HG02840 (cell line): ENCODE measurements around the gene KRT4.
"Not testable (repeated sequence)": the region's sequence is repeated elsewhere in the genome, so short reads cannot be mapped to it uniquely, and the experiment has no call there.

Experiments used
- ATAC-seq: cut with Tn5 transposase; IDR thresholded peaks from one replicate; pipeline ENCODE4 v1.9.1; 2021; ENCODE audit warnings: mild to moderate bottlenecking, moderate library complexity, moderate number of reproducible peaks; ENCODE audit not compliant: unreplicated experiment, low FRiP score

Gene KRT4

GRCh38 chr12:52776913-52777395 lies 37.0 kb downstream of the KRT4 start, which contains the start of gene KRT76:
Gene KRT76 (minus strand): TSS chr12:52777345. CDS start chr12:52777291, 54 bp downstream.
- no peak for ATAC-seq

- ATAC-seq: no peak
Measured at GRCh38 chr12:52776435-52776834, 37.5 kb downstream of the KRT4 start.

GRCh38 chr12:52774629-52775250 lies 39.2 kb downstream of the KRT4 start:
- ATAC-seq: no peak

- no peak for ATAC-seq
Measured at GRCh38 chr12:52772772-52773171, 41.1 kb downstream of the KRT4 start.

- no peak for ATAC-seq
Measured at GRCh38 chr12:52772188-52772587, 41.7 kb downstream of the KRT4 start.

- no peak for ATAC-seq
Measured at GRCh38 chr12:52771505-52771904, 42.4 kb downstream of the KRT4 start.

GRCh38 chr12:52771088-52771487 lies 42.8 kb downstream of the KRT4 start:
- ATAC-seq: no peak

- no peak for ATAC-seq
Measured at GRCh38 chr12:52769946-52770345, 44.0 kb downstream of the KRT4 start.

- ATAC-seq: no peak
Measured at GRCh38 chr12:52769354-52769753, 44.6 kb downstream of the KRT4 start.

GRCh38 chr12:52768479-52769200 lies 45.3 kb downstream of the KRT4 start:
- no peak for ATAC-seq

- ATAC-seq: no peak
Measured at GRCh38 chr12:52767427-52767826, 46.5 kb downstream of the KRT4 start.

GRCh38 chr12:52767020-52767379 lies 46.9 kb downstream of the KRT4 start:
- no peak for ATAC-seq

GRCh38 chr12:52766351-52767019 lies 47.4 kb downstream of the KRT4 start:
- ATAC-seq: no peak

- ATAC-seq: no peak
Measured at GRCh38 chr12:52765702-52766101, 48.2 kb downstream of the KRT4 start.

GRCh38 chr12:52763991-52764390 lies 49.9 kb downstream of the KRT4 start:
- ATAC-seq: no peak

GRCh38 chr12:52763036-52763659 lies 50.8 kb downstream of the KRT4 start:
- ATAC-seq: no peak

GRCh38 chr12:52761802-52762201 lies 52.1 kb downstream of the KRT4 start:
- ATAC-seq: no peak

GRCh38 chr12:52761218-52761617 lies 52.7 kb downstream of the KRT4 start:
- not testable (repeated sequence) for ATAC-seq

GRCh38 chr12:52760623-52761022 lies 53.3 kb downstream of the KRT4 start:
- no peak for ATAC-seq

GRCh38 chr12:52759695-52760094 lies 54.2 kb downstream of the KRT4 start:
- ATAC-seq: no peak

GRCh38 chr12:52759218-52759617 lies 54.7 kb downstream of the KRT4 start:
- ATAC-seq: no peak
